C4-2B (cell line): ENCODE measurements around the gene POLE4.

Experiments used
- H3K27ac ChIP-seq: fragments of 450-650 bp; 2 replicates; pipeline ENCODE4 v1.5.1; 2017
- CTCF ChIP-seq: fragments of 450-650 bp; conservative IDR thresholded peaks from 2 replicates; pipeline ENCODE4 v1.5.1; 2017; ENCODE audit warnings: mild to moderate bottlenecking
- ZFX ChIP-seq: fragments of 450-650 bp; IDR thresholded peaks from 2 replicates; pipeline ENCODE4 v1.6.1; 2017

Gene POLE4

GRCh38 chr2:74941284-74941683 lies 17.2 kb upstream of the POLE4 start:
- no peak overlapping the region for H3K27ac ChIP-seq
- TF ChIP-seq CTCF (no peak), ZFX (no peak)

- TF ChIP-seq CTCF (no peak), ZFX (no peak)
Measured at GRCh38 chr2:74942263-74942662, 16.2 kb upstream of the POLE4 start.

GRCh38 chr2:74944987-74945787 lies 13.3 kb upstream of the POLE4 start:
- H3K27ac ChIP-seq = no peak overlapping the region
- TF ChIP-seq CTCF (no peak), ZFX (no peak)

More at GRCh38 chr2:74942263-74942662, 16.2 kb upstream of the POLE4 start:
- H3K27ac ChIP-seq = no peak overlapping the region

GRCh38 chr2:74945788-74946331 lies 12.6 kb upstream of the POLE4 start:
- H3K27ac ChIP-seq = no peak overlapping the region
- TF ChIP-seq CTCF (no peak), ZFX (no peak)

GRCh38 chr2:74947703-74948102 lies 10.7 kb upstream of the POLE4 start:
- TF ChIP-seq ZFX = no peak
- no peak for TF ChIP-seq CTCF
- H3K27ac ChIP-seq = no peak overlapping the region

- H3K27ac ChIP-seq = no peak overlapping the region
- no peak for TF ChIP-seq ZFX
Measured at GRCh38 chr2:74948779-74949178, 9.7 kb upstream of the POLE4 start.

- TF ChIP-seq CTCF = no peak
- no peak for TF ChIP-seq ZFX
- no peak overlapping the region for H3K27ac ChIP-seq
Measured at GRCh38 chr2:74951211-74951754, 7.2 kb upstream of the POLE4 start.

- no peak overlapping the region for H3K27ac ChIP-seq
- TF ChIP-seq ZFX (no peak), CTCF (no peak)
Measured at GRCh38 chr2:74952575-74952974, 5.9 kb upstream of the POLE4 start.
